ENCODE measurements around the gene NXPH2. TPM values are rescaled to one million over a fixed set of nuclear protein-coding genes. Genes with fewer than 3 reads are reported as not detected.

The NXPH2 gene
- total and polyA plus RNA-seq, 2 of the 13 experiments (the other 11 are each of a cell fraction or from before 2014, with no cell fraction given): not detected

GRCh38 chr2:138720035-138720838 is 60.0 kb downstream of the NXPH2 start (continued):
- TF ChIP-seq SMAD3 (CRISPR knock-in tag; IDR thresholded peaks at IDR 0.05) (no peak), ZNF512 (CRISPR knock-in tag; IDR thresholded peaks at IDR 0.05) (no peak), GATAD1 (CRISPR knock-in tag; IDR thresholded peaks at IDR 0.05) (0 out of 2 replicates have a peak, but pooled peaks have one; percentile 23), ZNF414 (CRISPR knock-in tag; IDR thresholded peaks at IDR 0.05) (no peak), ZNF513 (CRISPR knock-in tag; conservative IDR thresholded peaks at IDR 0.05) (no peak), CTCF (CRISPR knock-in tag; IDR thresholded peaks at IDR 0.05) (no peak), GPBP1L1 (CRISPR knock-in tag; IDR thresholded peaks at IDR 0.05) (no peak), BCL3 (CRISPR knock-in tag; IDR thresholded peaks at IDR 0.05) (no peak), THAP8 (CRISPR knock-in tag; IDR thresholded peaks at IDR 0.05; ENCODE audit: borderline replicate concordance) (no peak), RXRB (CRISPR knock-in tag; IDR thresholded peaks at IDR 0.05; ENCODE audit: borderline replicate concordance) (peak; percentile 36; the same call in 1 of the 2 replicates), ASH2L (IDR thresholded peaks at IDR 0.05; ENCODE audit: insufficient read length, low read depth, low read length) (no peak), YEATS4 (CRISPR knock-in tag; IDR thresholded peaks at IDR 0.05; ENCODE audit: borderline replicate concordance) (no peak), ZNF263 (CRISPR knock-in tag; IDR thresholded peaks at IDR 0.05) (no peak), ZNF883 (CRISPR knock-in tag; IDR thresholded peaks at IDR 0.05; ENCODE audit: not compliant biosample characterization) (no peak), MTA3 (CRISPR knock-in tag; IDR thresholded peaks at IDR 0.05) (no peak), ZNF33B (CRISPR knock-in tag; IDR thresholded peaks at IDR 0.05) (no peak), ZNF180 (CRISPR knock-in tag; IDR thresholded peaks at IDR 0.05; ENCODE audit: borderline replicate concordance, low read depth) (no peak), ZBTB7B (CRISPR knock-in tag; IDR thresholded peaks at IDR 0.05) (no peak), ZNF619 (CRISPR knock-in tag; IDR thresholded peaks at IDR 0.05) (no peak), RELA (CRISPR knock-in tag; IDR thresholded peaks at IDR 0.05) (no peak)

Measured in HepG2 (cell line).